Gastrocnemius medialis (tissue), 4 donors: ENCODE data around the gene TMCC1.

ENCODE experiments used
- POLR2A ChIP-seq, 2 donors: fragments of 450-650 bp; IDR thresholded peaks; one replicate each; pipeline ENCODE4 v1.6.1; 2017; ENCODE audit warnings: antibody characterized with exemption in 2 of 2, mild to moderate bottlenecking in 2 of 2, moderate library complexity in 2 of 2
- TF ChIP-seq, protein P1 (sequence below), 5 experiments: fragments of 450-650 bp in 3 of 5; fragments of 200-600 bp in 2 of 5; sonication (generic) in 2 of 5; IDR thresholded peaks in 4 of 5; conservative IDR thresholded peaks in 1 of 5; 1 replicate in 4 of 5; 2 replicates in 1 of 5; pipeline ENCODE4 v1.5.1; 2016 to 2019; ENCODE audit warnings: antibody characterized with exemption in 5 of 5, mild to moderate bottlenecking in 3 of 5, moderate library complexity in 3 of 5

DNA sequence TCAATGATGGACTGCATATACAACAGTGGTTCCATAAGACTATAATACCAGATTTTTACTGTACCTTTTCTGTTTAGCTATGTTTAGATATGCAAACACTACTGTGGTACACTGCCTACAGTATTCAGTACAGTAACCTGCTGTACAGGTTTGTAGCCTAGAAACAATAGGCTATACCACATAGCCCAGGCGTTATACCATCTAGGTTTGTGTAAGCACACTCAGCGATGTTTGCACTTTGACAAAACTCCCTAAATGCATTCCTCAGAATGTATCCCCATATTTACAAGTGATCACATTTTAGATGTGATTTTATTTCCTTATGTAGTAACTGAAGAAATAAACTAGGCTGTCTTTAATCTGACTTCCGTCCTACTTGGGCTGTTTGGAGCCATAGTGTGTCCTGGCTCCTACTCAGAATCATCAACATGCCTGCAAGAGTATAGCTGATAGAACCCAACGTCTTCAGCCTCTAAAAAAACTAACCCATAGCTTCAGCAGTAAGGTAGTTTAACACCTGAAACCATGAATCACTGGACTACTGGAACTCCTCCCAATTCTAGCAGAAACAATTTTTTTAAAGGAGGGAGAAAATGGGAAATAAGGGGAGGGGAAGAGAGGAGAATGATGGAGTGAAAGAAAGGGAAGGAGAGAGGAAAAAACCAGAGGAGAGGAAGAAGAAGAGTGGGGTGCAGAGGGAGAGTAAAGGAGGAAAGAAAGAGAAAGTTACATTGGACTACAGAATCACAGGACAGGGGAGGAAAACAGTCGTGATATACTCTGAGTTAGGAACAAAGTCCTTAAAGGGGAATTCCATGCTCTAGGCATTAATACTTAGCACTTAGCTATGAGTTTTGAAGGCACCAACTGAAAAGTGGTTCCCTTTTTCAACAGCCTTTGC lies 219.4 kb downstream of the TMCC1 start:
- TF ChIP-seq, protein P1, sequence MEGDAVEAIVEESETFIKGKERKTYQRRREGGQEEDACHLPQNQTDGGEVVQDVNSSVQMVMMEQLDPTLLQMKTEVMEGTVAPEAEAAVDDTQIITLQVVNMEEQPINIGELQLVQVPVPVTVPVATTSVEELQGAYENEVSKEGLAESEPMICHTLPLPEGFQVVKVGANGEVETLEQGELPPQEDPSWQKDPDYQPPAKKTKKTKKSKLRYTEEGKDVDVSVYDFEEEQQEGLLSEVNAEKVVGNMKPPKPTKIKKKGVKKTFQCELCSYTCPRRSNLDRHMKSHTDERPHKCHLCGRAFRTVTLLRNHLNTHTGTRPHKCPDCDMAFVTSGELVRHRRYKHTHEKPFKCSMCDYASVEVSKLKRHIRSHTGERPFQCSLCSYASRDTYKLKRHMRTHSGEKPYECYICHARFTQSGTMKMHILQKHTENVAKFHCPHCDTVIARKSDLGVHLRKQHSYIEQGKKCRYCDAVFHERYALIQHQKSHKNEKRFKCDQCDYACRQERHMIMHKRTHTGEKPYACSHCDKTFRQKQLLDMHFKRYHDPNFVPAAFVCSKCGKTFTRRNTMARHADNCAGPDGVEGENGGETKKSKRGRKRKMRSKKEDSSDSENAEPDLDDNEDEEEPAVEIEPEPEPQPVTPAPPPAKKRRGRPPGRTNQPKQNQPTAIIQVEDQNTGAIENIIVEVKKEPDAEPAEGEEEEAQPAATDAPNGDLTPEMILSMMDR (IDR thresholded peaks at IDR 0.05 in 4 of 5, conservative IDR thresholded peaks at IDR 0.05 in 1 of 5) = no peak
- no peak for TF ChIP-seq POLR2A (IDR thresholded peaks at IDR 0.05)
